NB4 (cell line): Measurements from ENCODE around the gene ATXN1.

Source experiments
- DNase-seq: peaks from one replicate; pipeline ENCODE4 v3.0.0; 2010; ENCODE audit warnings: low read depth
- H3K4me3 ChIP-seq: one replicate; pipeline ENCODE4 v1.5.1; 2011; ENCODE audit warnings: mild to moderate bottlenecking, low read depth, low read length, moderate library complexity
- CTCF ChIP-seq: IDR thresholded peaks from one replicate; pipeline ENCODE4 v1.5.1; 2012; ENCODE audit warnings: low read depth, low read length
- MAX ChIP-seq: IDR thresholded peaks from 2 replicates; pipeline ENCODE4 v1.6.1; 2011; ENCODE audit warnings: low read depth, low read length
- MYC ChIP-seq: IDR thresholded peaks from 2 replicates; pipeline ENCODE4 v1.6.1; 2011; ENCODE audit warnings: low read depth, low read length
- POLR2A ChIP-seq: IDR thresholded peaks from 2 replicates; pipeline ENCODE4 v1.6.1; 2011; ENCODE audit warnings: mild to moderate bottlenecking; ENCODE audit not compliant: insufficient read length; ENCODE audit errors: extremely low read depth

Gene ATXN1

GRCh38 chr6:16450285-16450684 is 311.0 kb downstream of the ATXN1 start:
- DNase-seq, result no peak
- TF ChIP-seq POLR2A (no peak), MYC (no peak), MAX (no peak), CTCF (no peak)
- H3K4me3 ChIP-seq, result no peak overlapping the region

GRCh38 chr6:16446273-16446672 is 315.0 kb downstream of the ATXN1 start:
- no peak overlapping the region for H3K4me3 ChIP-seq
- TF ChIP-seq MAX, result no peak
- no peak for TF ChIP-seq POLR2A
- TF ChIP-seq MYC, result no peak
- no peak for TF ChIP-seq CTCF
- no peak for DNase-seq

GRCh38 chr6:16442031-16442430 is 319.2 kb downstream of the ATXN1 start:
- no peak for DNase-seq
- TF ChIP-seq MYC, result no peak
- no peak for TF ChIP-seq MAX
- no peak for TF ChIP-seq POLR2A
- TF ChIP-seq CTCF, result no peak
- H3K4me3 ChIP-seq, result no peak overlapping the region

GRCh38 chr6:16441262-16441661 is 320.0 kb downstream of the ATXN1 start:
- DNase-seq, result no peak
- TF ChIP-seq MYC (no peak), CTCF (no peak), POLR2A (no peak), MAX (no peak)

GRCh38 chr6:16440636-16441212 is 320.5 kb downstream of the ATXN1 start:
- TF ChIP-seq CTCF, result no peak
- TF ChIP-seq POLR2A, result no peak
- no peak for TF ChIP-seq MYC
- no peak for DNase-seq
- H3K4me3 ChIP-seq, result no peak overlapping the region

More at GRCh38 chr6:16441262-16441661, 320.0 kb downstream of the ATXN1 start:
- no peak overlapping the region for H3K4me3 ChIP-seq
